Erythroblast (primary cell): ENCODE data around the gene PARD6A.
"Not testable (repeated sequence)": the region's sequence is repeated elsewhere in the genome, so short reads cannot be mapped to it uniquely, and the experiment has no call there.

Experiments
- DNase-seq, 2 experiments: peaks; one replicate each; lab custom pipeline; 2025; lab: John Stamatoyannopoulos, UW
- GATA1 ChIP-seq: IDR thresholded peaks from 2 replicates; pipeline ENCODE4 v1.6.1; 2011; ENCODE audit warnings: low read depth, mild to moderate bottlenecking, control low read depth, low read length, moderate library complexity
- POLR2A ChIP-seq: IDR thresholded peaks from 2 replicates; pipeline ENCODE4 v1.6.1; 2011; ENCODE audit warnings: mild to moderate bottlenecking, low read length

Gene PARD6A

GRCh38 chr16:67675999-67676398 lies 15.2 kb downstream of the PARD6A start:
- TF ChIP-seq POLR2A (no peak), GATA1 (no peak)
- DNase-seq = no peak

DNA sequence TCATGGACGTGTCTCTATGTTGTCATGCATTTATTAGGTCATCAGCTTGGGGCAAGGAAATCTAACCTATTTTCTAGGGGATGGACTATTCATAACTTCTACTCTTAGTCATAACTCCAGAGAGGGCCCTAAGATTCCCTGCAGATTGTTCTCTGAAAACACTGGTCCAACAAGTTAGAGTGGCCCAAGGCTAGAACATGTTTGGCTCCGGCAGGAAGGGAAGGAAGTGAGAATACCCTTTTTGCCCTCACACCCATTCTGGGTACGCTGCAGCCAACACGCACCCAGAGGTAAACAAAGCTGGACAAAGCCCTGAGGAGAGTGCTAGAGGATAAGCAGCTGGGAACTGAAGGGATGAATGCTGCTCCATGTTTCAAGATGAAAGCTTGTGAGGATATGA lies 15.8 kb downstream of the PARD6A start:
- TF ChIP-seq GATA1 = no peak
- TF ChIP-seq POLR2A = no peak

DNA sequence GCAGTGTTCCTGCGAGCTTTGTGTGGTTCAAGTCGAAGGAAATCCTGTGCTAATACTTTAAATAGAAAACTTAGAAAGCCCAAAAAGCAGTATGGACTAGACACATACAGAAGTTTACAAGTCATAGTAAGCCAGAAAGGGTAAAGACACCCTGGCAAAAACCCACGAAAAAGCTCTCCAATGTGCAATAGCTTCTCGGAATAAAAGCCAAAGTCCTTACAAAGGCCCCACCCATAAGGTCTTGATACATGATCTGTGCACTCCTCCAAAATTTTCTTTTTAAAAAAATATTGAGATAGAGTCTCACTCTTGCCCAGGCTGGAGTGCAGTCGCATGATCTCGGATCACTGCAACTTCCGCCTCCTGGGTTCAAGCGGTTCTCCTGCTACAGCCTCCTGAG lies 16.2 kb downstream of the PARD6A start:
- DNase-seq = no peak
- TF ChIP-seq GATA1 (no peak), POLR2A (no peak)

More for the DNA sequence above, 15.8 kb downstream of the PARD6A start:
- DNase-seq = no peak

DNA sequence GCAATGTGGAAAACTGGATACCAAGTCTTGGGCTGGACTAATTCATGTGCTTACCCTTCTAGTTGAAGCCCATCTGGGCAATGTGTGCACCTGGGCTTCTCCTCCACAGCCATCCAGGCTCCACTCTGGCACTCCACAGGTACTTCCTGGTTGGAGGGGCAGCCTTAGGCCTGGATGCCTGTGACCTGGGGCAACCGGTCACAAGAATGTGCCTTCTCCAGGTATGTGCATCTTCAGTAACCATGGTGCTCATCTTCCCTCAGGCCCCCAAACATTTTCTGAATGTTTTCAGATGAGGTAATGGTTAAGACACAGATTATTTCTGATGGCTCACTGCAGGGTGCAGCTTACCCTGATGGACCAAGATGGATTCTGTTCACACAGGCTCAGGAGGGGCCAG lies 17.0 kb downstream of the PARD6A start:
- no peak for DNase-seq
- no peak for TF ChIP-seq GATA1
- no peak for TF ChIP-seq POLR2A

DNA sequence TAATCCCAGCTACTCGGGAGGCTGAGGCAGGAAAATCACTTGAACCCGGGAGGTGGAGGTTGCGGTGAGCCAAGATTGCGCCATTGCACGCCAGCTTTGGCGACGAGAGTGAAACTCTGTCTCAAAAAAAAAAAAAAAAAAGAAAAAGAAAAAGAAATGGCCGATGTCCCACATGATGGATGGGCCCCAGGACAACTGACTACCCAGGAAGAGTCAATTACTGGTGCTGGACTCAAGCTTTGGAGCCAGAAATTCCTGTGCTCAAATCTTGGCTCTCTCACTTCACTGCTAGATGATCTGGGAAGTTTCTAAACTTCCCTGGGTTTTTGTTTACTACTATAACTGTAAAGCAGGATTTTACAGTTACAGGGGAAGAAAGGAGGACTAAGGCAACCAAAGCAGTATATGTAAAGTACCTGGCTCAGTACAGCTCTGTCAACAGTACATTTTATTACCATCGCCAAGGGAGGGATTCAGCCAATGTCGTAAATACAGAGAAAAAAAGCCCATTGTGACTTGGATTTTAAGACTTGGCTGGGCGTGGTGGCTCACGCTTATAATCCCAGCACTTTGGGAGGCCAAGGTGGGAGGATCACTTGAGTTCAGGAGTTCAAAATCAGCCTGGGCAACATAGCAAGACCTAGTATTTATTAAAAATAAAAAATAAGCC lies 17.7 kb downstream of the PARD6A start:
- no peak for DNase-seq
- TF ChIP-seq POLR2A (no peak), GATA1 (no peak)

DNA sequence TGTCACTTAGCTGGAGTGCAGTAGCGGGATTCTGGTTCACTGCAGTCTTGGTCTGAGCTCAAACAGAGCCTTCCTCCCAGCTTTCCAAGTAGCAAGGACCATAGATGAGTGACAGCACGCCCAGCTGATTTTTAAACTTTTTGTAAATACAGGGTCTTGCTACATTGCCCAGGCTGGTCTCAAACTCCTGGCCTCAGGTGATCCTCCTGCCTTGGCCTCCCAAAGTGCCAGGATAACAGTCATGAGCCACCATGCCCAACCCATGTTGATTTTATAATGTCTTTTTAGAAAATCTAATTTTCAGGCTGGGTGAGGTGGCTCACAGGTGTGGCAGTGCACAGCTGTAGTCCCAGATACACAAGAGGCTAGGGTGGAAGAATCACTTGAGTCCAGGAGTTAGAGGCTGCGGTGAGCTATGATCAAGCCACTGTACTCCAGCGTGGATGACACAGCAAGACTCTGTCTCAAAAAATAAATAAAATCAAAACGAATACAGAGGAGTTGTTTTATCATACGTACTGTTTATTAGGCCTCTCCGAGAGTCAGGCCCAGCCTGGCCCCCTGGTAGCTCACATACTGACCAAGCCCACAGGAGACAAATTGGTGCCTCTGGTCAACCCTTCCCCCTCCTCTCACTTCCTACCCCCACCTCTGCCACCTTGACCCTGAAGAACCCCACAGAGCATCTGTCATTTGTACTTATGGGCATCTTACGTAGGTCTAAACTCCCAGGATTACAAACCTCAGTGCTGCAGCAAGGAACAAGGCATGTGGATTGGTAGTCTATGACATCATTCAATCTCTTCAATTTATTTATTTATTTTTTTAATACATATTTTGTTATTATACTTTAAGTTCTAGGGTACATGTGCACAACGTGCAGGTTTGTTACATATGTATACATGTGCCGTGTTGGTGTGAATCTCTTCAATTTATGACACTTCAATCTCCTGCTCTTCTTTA lies 19.5 kb downstream of the PARD6A start:
- TF ChIP-seq POLR2A = no peak
- no peak for TF ChIP-seq GATA1

DNA sequence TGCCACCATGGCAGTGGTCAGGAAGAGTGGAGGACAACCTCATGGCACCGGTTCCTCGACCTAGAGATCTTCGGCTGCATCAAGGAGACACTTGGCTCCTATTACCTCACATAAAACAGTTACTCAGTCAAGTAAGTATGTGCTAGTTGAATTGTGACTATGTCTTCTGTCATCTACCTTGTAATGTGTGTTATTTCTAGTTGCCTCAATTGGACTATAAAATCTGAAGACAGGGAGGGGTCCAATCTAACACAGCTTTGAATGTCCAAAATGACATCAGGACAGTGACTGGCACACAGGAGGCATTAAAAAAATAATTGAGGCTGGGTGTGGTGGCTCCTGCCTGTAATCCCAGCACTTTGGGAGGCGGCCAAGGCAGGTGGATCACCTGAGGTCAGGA lies 23.0 kb downstream of the PARD6A start:
- no peak for DNase-seq
- TF ChIP-seq POLR2A = no peak
- no peak for TF ChIP-seq GATA1

More for the DNA sequence above, 19.5 kb downstream of the PARD6A start:
- DNase-seq = no peak

DNA sequence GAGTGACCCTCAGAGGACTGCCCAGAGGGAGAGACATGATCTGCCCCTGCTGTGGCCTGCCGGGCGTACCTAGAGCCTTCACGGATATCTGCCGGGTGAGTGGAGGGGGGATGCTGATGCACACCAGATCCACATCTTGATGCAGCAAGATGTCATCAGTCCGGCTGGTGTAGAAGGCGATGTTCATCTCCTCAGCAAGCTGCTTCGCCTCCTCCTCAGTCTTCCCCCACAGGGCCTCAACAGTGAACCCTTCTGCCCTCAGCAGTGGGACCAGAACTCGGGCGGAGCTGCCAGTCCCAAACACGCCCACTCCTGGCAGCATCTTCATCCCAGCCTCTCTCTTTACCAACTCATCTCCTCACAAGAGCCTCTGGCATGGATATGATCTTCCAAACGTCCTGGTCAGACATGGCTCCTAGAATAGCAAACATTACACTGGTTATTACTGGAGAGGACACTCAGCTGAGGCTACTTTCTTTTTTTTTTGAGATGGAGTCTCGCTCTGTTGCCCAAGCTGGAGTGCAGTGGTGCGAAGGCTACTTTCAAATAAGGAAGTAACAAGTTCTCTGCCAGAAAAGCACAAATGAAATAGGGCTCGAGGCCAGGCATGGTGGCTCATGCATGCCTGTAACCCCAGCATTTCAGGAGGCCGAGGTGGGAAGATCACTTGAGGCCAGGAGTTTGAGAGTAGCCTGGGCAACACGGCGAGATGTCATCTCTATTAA lies 24.8 kb downstream of the PARD6A start:
- DNase-seq = no peak
- TF ChIP-seq GATA1 (no peak), POLR2A (no peak)

- DNase-seq = not testable (repeated sequence)
Measured at GRCh38 chr16:67693517-67694285, 32.9 kb downstream of the PARD6A start.

DNA sequence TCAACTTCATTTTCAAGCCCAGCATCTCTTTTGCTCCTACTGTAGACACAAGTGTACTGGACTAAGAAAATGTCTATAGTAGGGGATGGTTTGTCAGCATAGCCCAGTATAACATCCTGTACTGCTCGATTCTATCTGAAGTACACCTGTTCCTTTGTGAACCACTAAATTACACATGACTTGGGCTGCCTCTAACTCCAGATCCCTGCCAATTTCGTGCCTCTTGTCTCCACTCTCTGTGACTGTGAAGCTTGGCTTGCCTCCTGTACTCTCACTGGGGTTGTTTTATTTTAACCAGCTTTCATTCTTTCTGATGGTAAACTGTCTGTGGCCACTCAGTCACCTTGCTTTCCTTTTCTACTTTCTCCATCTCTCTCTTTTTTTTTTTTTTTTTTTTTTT lies 33.9 kb downstream of the PARD6A start:
- TF ChIP-seq POLR2A = no peak
- TF ChIP-seq GATA1 = no peak

GRCh38 chr16:67697422-67698185 lies 36.8 kb downstream of the PARD6A start:
- no peak for TF ChIP-seq GATA1
- no peak for TF ChIP-seq POLR2A
- DNase-seq = no peak

More for the DNA sequence above, 33.9 kb downstream of the PARD6A start:
- DNase-seq = no peak

DNA sequence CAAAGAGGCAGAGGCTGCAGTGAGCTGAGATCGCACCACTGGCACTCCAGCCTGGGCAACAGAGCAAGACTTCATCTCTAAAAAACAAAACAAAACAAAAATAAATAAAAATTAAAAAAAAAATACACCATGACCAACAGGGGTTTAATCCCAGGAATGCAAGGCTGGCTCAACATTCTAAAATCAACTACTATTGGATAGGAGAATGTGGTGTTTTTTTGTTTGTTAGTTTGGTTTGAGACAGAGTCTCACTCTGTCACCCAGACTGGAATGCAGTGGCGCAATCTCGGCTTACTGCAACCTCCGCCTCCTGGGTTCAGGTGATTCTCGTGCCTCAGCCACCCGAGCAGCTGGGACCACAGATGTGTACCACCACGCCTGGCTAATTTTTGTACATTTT lies 38.5 kb downstream of the PARD6A start:
- TF ChIP-seq GATA1 (no peak), POLR2A (no peak)

More for the DNA sequence above, 38.5 kb downstream of the PARD6A start:
- DNase-seq = peak in 1 of 2 experiments; percentile 17
